ENCODE measurements around the gene DDX1.

DNA sequence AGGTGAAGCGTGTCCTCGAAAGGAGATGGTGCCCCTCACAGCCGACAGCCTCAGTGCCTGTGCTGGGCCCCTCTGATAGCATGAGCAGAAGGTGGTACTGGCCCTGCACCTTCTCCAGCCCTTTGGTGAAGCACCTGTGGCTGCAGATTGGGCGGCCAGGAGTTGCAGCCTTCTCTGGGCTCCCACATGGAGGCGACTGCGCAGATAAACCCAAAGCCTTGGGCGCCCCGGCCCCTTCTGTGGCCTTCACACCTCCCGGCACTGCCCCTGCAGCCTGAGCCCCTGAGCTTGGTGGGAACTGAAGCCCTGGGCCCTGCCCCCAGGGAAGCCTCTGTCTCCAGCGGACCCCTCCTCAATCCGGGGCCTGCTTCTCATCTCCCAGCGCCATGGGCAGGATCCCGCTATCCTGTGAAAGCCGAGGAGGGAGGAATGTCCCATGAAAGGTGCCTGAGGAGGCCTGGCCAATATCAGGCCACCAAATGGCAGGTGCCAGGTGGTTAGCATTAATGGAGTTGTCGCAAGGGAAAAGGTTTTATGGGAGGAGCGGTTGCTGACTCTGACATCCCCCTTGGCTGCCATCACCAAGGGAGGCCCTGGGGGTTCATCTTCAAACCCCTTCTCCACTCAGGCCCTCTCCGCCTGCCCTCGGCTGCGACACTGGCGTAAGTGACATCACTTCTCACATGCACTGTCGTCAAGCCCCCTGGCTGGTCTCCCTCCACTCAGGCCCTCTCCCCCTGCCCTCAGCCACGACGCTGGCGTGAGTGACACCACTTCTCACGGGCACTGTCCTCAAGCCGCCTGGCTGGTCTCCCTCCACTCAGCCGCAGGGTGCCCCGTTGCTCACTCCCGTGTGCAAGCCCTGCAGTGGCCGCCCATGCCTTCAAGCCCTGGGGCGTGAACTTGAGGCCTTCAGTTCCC is 62.4 kb downstream of the DDX1 start:
- TF ChIP-seq CTCF (IDR thresholded peaks at IDR 0.05) (no peak), POLR2A (IDR thresholded peaks at IDR 0.05) (no peak)

Measured in adrenal gland (tissue), 5 donors.